ENCODE results near the gene SLC25A34. TPM values are rescaled to one million over a fixed set of nuclear protein-coding genes. Genes with fewer than 3 reads are reported as not detected.

Gene SLC25A34
- total RNA-seq, 1 donor from 2014 or later = 5.8 TPM

GRCh38 chr1:15751717-15752116, 15.7 kb downstream of the SLC25A34 start:
- no peak for DNase-seq
- POLR2A ChIA-PET = no interaction called here
- no peaks in the 10 kb centered on the region for H3K36me3 Mint-ChIP-seq (ENCODE audit: low read depth)
- intact Hi-C loops (cut with micrococcal nuclease) = no loop called here
- no peak overlapping the region for H3K4me3 Mint-ChIP-seq
- CTCF ChIA-PET = no interaction called here
- H3K27ac Mint-ChIP-seq = no peak overlapping the region
- TF ChIP-seq CTCF (IDR thresholded peaks at IDR 0.05) = no peak
- peaks cover 6% of the 10 kb centered on the region for H3K4me1 Mint-ChIP-seq
- ATAC-seq (ENCODE audit: low read depth) = no peak
- H3K27me3 Mint-ChIP-seq = peaks cover 13% of the 10 kb centered on the region
- H3K9me3 Mint-ChIP-seq = no peaks in the 10 kb centered on the region

DNA sequence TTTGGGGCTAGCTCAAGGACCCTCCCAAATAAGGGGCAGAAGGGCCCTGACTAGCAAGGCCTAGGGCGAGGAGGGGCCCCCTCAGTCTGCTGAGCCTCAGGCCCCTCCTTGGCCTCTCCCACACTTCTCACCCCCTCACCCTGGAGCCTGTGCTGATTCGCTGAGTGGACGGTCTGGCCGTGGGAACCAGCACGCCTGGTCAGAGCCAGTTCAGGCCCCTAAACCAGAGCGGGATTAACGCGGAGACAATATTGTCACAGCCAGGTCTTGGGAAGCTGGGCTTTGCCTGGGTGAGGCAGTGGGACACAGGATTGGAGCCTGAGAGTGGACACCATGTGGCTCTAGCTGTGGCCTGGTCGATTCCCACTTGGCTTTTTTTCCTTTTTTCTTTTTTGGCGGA, 17.7 kb downstream of the SLC25A34 start:
- DNase-seq (no peak), ATAC-seq (ENCODE audit: low read depth) (no peak)
- Mint-ChIP-seq H3K27ac (no peak overlapping the region), H3K9me3 (no peaks in the 10 kb centered on the region), H3K36me3 (ENCODE audit: low read depth) (no peaks in the 10 kb centered on the region), H3K4me1 (peaks cover 14% of the 10 kb centered on the region), H3K4me3 (no peak overlapping the region), H3K27me3 (peaks cover 24% of the 10 kb centered on the region)
- POLR2A ChIA-PET = no interaction called here
- CTCF ChIA-PET = no interaction called here
- intact Hi-C loops (cut with micrococcal nuclease) = no loop called here
- TF ChIP-seq CTCF (IDR thresholded peaks at IDR 0.05) = no peak

GRCh38 chr1:15755021-15755645, 19.1 kb downstream of the SLC25A34 start:
- intact Hi-C loops (cut with micrococcal nuclease) = no loop called here
- peaks cover 26% of the 10 kb centered on the region for H3K27me3 Mint-ChIP-seq
- no peak for TF ChIP-seq CTCF (IDR thresholded peaks at IDR 0.05)
- ChIA-PET POLR2A (no interaction called here), CTCF (no interaction called here)
- ATAC-seq (ENCODE audit: low read depth) (no peak), DNase-seq (no peak)
- no peak overlapping the region for H3K27ac Mint-ChIP-seq
- no peak overlapping the region for H3K4me3 Mint-ChIP-seq
- H3K4me1 Mint-ChIP-seq = peaks cover 18% of the 10 kb centered on the region
- H3K9me3 Mint-ChIP-seq = no peaks in the 10 kb centered on the region
- H3K36me3 Mint-ChIP-seq (ENCODE audit: low read depth) = no peaks in the 10 kb centered on the region

GRCh38 chr1:15755646-15756040, 19.6 kb downstream of the SLC25A34 start:
- peaks cover 18% of the 10 kb centered on the region for H3K4me1 Mint-ChIP-seq
- peaks cover 28% of the 10 kb centered on the region for H3K27me3 Mint-ChIP-seq
- CTCF ChIA-PET = no interaction called here
- H3K9me3 Mint-ChIP-seq = no peaks in the 10 kb centered on the region
- no peak for TF ChIP-seq CTCF (IDR thresholded peaks at IDR 0.05)
- no peak overlapping the region for H3K27ac Mint-ChIP-seq
- intact Hi-C loops (cut with micrococcal nuclease) = no loop called here
- H3K36me3 Mint-ChIP-seq (ENCODE audit: low read depth) = no peaks in the 10 kb centered on the region
- POLR2A ChIA-PET = no interaction called here
- ATAC-seq (ENCODE audit: low read depth) (no peak), DNase-seq (no peak)
- no peak overlapping the region for H3K4me3 Mint-ChIP-seq

DNA sequence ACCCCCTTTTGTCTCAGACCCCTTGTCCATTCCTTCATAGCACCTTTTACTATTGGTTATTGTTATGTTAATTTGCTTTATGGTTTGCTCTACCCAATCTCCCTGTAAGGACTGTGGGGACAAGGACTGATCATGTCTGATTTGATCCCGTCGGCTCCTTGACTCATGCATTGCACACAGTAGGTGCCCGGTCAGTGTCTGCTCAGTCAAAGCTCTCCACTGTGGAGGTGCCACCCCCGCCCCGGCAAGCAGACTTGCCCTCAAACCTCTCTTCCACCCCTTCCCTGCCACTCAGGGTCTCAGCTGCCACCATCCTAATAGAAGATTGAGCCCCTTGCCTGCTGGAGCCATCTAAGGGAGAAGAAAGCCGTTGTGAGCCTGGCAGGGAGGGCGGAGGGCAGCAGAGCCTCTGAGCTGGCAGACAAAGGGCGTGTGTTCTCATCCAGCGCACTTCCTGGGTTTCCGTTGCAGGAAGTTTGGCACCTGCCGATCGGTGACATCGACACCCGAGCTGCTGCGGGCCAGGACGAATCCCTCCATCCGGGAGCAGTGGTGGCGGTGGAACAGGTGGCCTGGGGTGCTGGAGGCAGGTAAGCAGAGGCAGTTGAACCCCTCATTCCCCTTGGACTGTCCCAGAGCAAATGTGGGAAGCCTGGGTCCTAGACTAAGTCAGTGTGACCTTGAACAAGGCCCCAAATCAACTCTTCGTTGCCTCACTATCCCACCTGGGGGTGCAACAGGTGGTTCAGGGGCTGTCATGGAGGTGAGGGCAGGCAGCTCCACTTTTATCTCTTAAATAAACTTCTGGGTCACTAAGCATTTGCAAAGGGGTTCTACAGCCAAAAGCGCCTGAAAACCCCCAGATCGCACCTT, 20.3 kb downstream of the SLC25A34 start:
- Mint-ChIP-seq H3K36me3 (ENCODE audit: low read depth) (no peaks in the 10 kb centered on the region), H3K27me3 (peaks cover 33% of the 10 kb centered on the region), H3K4me3 (no peak overlapping the region), H3K27ac (no peak overlapping the region), H3K9me3 (no peaks in the 10 kb centered on the region), H3K4me1 (peaks cover 18% of the 10 kb centered on the region)
- no peak for TF ChIP-seq CTCF (IDR thresholded peaks at IDR 0.05)
- ChIA-PET POLR2A (no interaction called here), CTCF (no interaction called here)
- ATAC-seq (ENCODE audit: low read depth) (no peak), DNase-seq (no peak)
- intact Hi-C loops (cut with micrococcal nuclease) = no loop called here

Measured in activated B cell treated with CpG ODN at 0.5 μM for 24 hours (primary cell).